Neural progenitor cell (in vitro differentiated cells): ENCODE results near the gene DUOXA2.

ENCODE experiments used
- EZH2phosphoT487 ChIP-seq: fragments of 200-600 bp; sonication (generic); IDR thresholded peaks from 2 replicates; pipeline ENCODE4 v1.6.1; 2017; ENCODE audit warnings: antibody characterized with exemption
- TF ChIP-seq, protein P1 (sequence below): fragments of 200-600 bp; sonication (generic); IDR thresholded peaks from 2 replicates; pipeline ENCODE4 v1.5.1; 2017; ENCODE audit warnings: antibody characterized with exemption, mild to moderate bottlenecking

DNA sequence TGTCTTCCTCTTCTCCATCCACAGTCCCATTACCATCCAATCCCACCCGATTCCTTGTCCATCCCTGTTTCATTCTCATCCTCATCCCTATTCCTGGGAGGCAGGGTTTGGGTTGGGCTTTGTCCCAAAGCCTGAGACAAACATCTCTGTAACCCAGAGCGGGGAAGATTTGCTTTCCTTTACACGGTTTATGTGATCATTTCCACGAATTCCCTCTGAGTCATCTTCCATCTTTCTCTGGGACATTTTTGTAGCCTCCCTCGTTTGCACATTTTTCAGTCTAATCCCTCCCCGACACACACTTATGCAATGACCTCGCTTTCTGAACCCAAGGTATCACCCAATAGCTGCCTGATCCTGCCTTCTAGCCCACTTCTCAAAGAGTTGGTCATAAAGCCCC, 23.0 kb upstream of the DUOXA2 start:
- TF ChIP-seq, protein P1, sequence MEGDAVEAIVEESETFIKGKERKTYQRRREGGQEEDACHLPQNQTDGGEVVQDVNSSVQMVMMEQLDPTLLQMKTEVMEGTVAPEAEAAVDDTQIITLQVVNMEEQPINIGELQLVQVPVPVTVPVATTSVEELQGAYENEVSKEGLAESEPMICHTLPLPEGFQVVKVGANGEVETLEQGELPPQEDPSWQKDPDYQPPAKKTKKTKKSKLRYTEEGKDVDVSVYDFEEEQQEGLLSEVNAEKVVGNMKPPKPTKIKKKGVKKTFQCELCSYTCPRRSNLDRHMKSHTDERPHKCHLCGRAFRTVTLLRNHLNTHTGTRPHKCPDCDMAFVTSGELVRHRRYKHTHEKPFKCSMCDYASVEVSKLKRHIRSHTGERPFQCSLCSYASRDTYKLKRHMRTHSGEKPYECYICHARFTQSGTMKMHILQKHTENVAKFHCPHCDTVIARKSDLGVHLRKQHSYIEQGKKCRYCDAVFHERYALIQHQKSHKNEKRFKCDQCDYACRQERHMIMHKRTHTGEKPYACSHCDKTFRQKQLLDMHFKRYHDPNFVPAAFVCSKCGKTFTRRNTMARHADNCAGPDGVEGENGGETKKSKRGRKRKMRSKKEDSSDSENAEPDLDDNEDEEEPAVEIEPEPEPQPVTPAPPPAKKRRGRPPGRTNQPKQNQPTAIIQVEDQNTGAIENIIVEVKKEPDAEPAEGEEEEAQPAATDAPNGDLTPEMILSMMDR = no peak
- no peak for TF ChIP-seq EZH2phosphoT487
